GM18861 (cell line): ENCODE measurements around the gene TUBAL3.
"Not testable (repeated sequence)": the region's sequence is repeated elsewhere in the genome, so short reads cannot be mapped to it uniquely, and the experiment has no call there.

Source experiments
- ATAC-seq: cut with Tn5 transposase; IDR thresholded peaks from one replicate; pipeline ENCODE4 v1.9.1; 2021; ENCODE audit not compliant: unreplicated experiment

TUBAL3 gene

DNA sequence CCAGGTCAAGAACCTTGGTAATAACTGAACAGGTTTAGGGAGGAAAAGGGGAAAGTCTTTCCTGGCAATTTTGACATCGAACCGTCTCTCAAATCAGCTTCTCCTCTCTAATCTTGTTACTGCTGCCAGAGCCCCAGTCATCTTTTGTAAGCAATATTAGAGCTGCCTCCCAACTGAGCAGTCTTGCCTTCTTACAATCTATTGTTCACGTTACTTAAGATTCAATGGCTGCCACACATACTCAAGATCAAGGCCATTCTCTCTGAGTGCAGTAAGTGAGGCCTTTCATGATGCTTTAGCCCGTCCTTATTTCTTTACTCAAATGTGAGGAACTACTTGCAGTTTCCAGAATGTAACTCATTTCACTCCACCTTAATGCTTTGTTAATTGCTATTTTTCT is 20.1 kb upstream of the TUBAL3 start:
- ATAC-seq = no peak

GRCh38 chr10:5423771-5424170 is 19.1 kb upstream of the TUBAL3 start:
- no peak for ATAC-seq

GRCh38 chr10:5419466-5420094 is 15.0 kb upstream of the TUBAL3 start:
- ATAC-seq = no peak

DNA sequence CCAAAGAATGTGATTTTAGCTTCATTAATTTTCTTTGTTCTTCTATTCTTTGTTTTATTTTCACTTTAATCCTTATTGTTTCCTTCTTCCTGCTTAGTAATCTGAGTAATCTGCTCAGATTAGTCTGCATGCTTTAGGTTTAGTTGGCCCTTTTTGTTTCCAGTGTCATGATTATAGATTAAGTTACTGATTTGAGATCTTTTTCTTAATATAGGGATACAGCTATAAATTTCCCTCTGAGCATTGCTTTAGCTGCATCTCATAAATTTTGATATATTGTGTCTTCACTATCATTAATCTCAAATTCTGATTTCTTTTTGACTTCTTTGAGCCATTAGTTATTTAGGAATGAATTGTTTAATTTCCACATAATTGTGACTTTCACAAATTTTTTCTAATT is 14.0 kb upstream of the TUBAL3 start:
- no peak for ATAC-seq

GRCh38 chr10:5416981-5417380 is 12.4 kb upstream of the TUBAL3 start:
- ATAC-seq = no peak

- ATAC-seq = no peak
Measured at GRCh38 chr10:5413012-5413938, 8.6 kb upstream of the TUBAL3 start.

DNA sequence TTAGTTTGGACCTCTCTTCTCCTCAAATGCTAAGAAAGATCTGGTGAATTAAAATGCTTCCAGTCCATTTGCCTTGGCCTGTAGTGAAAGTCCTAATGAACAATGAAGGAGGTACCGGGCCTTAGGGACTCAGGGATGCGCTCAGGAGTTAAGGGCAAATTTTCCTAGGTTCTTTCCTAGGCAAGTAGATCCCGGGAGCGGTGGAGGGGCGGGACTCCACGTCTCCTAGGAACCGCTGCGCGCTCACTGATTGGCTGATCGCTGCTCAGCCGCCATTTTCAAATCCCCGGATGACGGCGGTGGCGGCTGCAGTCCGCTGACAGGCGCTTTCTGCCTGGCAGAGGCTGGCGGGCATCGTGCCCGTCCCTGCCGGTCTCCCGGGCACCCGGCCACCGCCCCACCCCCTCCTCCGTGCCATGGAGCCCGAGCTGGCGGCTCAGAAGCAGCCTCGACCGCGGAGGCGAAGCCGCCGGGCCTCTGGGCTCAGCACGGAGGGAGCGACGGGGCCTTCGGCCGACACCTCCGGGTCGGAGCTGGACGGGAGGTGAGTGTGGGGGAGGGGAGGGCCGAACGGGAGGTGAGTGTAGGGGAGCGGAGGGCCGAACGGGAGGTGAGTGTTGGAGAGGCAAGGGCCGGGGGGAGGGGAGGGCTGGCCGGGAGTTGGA is 7.8 kb upstream of the TUBAL3 start, which contains the start of gene NET1:
NET1 (plus strand) TSS at position 281 of the 665 bp plus-strand sequence; CDS start at position 417, 136 bp downstream.
- peak; percentile 97 for ATAC-seq

DNA sequence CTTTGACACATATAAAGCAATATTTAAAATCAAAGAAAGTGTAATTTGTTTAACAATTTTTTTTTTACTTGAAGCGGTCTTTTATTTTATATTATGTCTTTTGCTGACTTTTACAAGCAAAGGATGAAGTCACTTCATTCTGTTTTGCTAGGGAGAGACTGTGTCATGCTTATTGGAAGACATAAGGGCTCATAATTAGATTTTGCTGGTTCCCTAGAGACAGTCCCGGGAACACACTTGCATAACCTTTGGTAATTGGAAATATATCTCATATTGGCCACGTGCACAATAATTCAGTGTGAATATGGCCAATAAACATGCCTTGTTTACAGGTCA is 7.3 kb upstream of the TUBAL3 start:
- no peak for ATAC-seq

GRCh38 chr10:5410787-5411186 is 6.2 kb upstream of the TUBAL3 start:
- ATAC-seq = not testable (repeated sequence)

DNA sequence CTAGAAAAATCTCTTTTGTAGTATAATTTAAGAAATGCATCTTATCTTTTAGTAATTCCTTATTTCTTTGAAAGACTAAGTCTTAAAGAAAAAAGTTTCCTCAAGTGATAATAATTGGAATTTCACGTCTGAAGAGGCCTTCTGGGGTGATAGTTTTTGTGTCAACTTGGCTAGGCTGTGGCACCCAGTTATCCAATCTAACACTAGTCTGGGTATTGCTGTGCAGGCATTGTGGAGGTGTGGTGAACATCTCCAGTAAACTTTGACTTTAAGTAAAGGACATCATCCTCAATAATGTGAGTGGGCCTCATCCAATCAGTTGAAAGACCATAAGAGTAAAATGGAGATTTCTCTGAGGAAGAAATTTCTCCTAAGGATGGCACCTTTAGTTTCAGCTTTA is 2.3 kb upstream of the TUBAL3 start:
- ATAC-seq = no peak

- no peak for ATAC-seq
Measured at GRCh38 chr10:5402798-5403197, 1.8 kb downstream of the TUBAL3 start.

DNA sequence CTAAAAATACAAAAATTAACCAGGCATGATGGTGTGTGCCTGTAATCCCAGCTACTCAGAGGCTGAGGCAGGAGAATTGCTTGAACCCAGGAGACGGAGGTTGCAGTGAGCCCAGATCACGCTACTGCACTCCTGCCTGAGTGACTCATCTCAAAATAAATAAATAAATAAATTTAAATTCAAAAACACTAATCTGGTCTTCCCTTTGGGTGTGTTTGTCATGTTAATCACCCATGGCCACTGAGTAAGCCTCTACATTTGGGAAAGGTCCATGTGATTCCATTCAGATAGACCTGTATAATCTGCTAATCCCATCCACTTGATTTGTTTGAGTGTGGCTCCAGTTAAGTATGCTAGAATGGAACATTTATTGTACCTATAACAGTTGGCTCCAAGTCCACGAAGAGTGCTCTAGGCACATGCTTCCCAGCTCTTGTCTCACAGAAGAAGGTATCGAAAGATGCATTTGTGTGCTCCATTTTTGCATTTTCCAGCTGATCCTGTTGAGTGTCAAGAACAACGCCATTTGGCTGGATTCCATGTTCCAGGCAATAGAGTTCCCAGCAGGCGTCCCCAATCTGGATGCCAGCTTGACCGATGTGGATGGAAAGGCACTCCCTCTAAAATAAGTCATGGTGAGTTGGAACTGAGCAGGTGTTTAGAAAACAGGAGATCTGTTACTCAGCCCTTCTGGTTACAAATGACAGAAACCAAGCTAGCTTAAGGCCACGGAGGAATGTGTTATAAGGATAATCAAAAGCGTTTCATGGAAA is 4.0 kb downstream of the TUBAL3 start:
- no peak for ATAC-seq

- ATAC-seq = no peak
Measured at GRCh38 chr10:5399332-5399731, 5.3 kb downstream of the TUBAL3 start.

- no peak for ATAC-seq
Measured at GRCh38 chr10:5396556-5397300, 7.9 kb downstream of the TUBAL3 start.

DNA sequence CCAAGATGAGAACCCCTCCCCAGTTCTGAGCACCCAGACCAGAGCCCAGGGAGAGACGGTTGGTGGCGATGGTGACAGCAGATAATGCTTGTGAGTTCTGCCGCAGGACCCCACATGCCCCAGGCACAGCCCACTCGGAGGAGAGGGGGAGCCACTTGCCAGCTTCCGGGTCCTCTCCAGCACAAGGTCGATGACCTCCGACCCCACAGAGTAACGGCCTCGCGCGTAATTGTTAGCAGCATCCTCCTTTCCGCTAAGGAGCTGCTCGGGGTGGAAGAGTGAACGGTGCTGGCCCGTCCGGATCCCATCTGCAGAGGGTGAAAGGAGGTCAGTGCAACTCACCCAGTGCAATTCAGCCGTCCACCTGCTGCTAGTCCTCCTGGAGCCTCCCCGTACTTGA is 9.5 kb downstream of the TUBAL3 start:
- no peak for ATAC-seq

DNA sequence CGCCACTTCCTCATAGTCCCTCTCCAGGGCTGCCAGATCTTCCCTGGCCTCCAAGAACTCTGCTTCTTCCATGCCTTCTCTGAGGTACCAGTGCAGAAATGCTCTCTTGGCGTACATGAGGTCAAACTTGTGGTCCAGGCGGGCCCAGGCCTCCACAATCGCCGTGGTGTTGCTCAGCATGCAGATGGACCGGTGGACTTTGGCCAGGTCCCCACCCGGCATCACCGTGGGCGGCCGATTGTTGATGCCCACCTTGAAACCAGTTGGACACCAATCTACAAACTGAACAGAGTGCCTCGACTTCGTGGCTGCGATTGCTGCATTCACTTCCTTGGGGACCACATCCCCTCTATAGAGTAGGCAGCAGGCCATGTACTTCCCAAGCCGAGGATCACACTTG is 11.1 kb downstream of the TUBAL3 start:
- ATAC-seq = no peak

DNA sequence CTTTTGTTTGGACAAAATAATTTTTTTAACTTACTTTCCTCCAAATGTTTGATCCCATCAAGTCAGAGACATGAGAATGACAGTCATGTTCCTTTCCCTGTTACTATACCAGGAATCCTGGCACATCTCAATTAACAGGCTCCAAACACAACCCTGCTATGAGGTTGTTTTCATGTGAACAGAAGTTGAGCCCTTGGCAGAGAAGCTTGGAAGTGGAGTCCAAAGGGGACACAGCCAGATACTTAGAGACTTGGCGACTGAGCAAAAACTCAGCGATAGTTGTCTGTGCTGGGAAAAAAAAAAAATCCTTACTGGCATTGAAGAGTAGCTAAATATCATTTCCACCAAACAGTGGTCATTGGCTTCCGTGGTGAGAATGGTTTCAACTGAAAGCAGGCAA is 12.8 kb downstream of the TUBAL3 start:
- ATAC-seq = no peak

- ATAC-seq = no peak
Measured at GRCh38 chr10:5390607-5391205, 13.9 kb downstream of the TUBAL3 start.

- no peak for ATAC-seq
Measured at GRCh38 chr10:5387169-5387568, 17.5 kb downstream of the TUBAL3 start.

DNA sequence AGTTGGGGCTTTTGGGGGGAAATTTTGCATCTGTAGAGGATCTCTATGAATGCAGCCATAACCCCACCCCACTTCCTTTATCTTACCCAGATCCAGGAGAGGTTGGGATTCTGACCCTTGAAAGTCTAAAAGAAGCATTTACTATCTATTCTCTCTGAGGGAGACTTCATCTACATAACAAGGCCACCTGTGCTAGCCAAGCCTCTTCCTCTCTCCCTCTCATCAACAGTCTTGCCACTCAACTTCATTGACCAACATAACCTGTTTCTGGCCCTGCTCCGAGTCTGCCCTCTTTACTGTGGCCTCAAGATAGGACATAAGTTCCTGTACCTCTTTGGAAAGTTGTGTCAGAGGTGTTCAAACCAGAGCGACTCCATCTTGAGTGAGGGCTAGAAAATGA is 19.4 kb downstream of the TUBAL3 start:
- ATAC-seq = no peak
